ENCODE results near the gene METTL14.

DNA sequence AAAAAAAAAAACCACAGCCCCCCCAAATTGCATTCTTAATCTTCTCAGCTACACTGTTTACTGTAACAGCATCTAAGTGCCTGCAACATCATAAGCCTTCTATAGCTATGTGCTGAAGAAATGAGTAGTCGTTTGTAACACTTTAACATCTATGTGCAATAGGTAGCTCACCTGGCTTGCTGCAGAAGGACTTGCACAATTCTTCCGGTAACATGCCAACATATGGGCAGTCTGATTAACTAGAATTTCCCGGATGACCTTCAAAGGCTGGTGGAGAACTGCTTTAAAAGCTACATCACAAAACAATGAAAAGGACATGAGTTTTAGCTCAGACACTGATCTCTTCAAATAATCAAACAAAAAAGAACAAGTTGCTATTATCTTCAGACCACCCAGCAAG, 52.9 kb downstream of the METTL14 start:
- TF ChIP-seq, protein P1, sequence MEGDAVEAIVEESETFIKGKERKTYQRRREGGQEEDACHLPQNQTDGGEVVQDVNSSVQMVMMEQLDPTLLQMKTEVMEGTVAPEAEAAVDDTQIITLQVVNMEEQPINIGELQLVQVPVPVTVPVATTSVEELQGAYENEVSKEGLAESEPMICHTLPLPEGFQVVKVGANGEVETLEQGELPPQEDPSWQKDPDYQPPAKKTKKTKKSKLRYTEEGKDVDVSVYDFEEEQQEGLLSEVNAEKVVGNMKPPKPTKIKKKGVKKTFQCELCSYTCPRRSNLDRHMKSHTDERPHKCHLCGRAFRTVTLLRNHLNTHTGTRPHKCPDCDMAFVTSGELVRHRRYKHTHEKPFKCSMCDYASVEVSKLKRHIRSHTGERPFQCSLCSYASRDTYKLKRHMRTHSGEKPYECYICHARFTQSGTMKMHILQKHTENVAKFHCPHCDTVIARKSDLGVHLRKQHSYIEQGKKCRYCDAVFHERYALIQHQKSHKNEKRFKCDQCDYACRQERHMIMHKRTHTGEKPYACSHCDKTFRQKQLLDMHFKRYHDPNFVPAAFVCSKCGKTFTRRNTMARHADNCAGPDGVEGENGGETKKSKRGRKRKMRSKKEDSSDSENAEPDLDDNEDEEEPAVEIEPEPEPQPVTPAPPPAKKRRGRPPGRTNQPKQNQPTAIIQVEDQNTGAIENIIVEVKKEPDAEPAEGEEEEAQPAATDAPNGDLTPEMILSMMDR (IDR thresholded peaks at IDR 0.05), result no peak
- TF ChIP-seq, protein P2, sequence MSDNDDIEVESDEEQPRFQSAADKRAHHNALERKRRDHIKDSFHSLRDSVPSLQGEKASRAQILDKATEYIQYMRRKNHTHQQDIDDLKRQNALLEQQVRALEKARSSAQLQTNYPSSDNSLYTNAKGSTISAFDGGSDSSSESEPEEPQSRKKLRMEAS (CRISPR knock-in tag; IDR thresholded peaks at IDR 0.05), result no peak
- TF ChIP-seq NR2C2 (CRISPR knock-in tag; IDR thresholded peaks at IDR 0.05) (no peak), CREB1 (CRISPR knock-in tag; IDR thresholded peaks at IDR 0.05) (no peak), ZNF121 (CRISPR knock-in tag; IDR thresholded peaks at IDR 0.05) (no peak), FOXK1 (CRISPR knock-in tag; IDR thresholded peaks at IDR 0.05) (no peak), ETV6 (CRISPR knock-in tag; IDR thresholded peaks at IDR 0.05) (no peak)

Measured in WTC11 (cell line).